ENCODE results near the gene SENP3.

SENP3 gene

DNA sequence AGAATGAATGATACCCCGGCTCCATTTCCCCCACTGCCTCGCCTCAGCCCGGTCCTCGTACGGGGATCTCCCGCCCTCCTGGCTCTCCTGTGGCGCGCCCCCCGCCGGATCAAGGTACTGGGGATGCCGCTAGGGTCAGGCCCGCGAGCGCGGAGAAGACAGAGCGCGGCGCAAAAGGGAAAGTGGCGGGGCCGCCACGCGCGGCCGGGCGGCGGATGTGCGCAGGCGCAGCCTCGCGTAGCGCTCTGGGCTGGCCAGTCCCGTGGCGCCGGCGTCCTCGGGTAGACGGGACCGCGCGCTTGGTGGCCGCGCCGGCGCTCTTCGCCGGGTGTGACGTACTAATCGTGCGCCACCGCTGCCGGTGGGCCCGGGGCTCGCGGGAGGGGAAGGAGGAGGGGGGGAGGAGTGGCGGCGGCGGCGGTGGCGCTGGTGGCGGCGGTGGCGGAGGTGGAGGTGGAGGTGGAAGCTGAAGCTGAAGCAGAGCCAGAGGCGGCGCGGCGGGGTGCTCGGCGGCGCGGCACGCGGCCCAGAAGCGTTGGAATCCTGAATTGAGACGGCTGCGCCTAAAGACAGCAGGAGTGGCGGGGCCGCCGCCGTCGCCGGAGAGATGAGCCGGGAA is at the start of gene SENP3:
TSS of gene SENP3 (plus strand) at position 331 of the 619 bp plus-strand sequence. CDS start 1,158 bp downstream, outside the sequence.
- peak; percentile 81 to 88 (median 85) for DNase-seq (ENCODE audit: low read depth in 3 of 3)

DNA sequence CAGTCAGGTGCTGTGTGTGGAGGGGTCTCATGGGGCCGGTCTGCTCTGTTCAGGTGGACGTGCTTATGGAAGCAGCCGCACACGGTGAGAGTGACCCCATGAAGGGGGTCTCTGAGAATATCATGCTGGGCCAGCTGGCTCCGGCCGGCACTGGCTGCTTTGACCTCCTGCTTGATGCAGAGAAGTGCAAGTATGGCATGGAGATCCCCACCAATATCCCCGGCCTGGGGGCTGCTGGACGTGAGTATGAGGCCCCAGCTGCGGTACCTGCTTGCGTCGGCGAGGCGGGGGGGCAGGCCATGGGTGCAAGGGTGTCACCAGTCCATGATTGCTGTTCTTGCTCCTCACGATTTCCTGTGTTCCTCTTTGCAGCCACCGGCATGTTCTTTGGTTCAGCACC is 49.6 kb upstream of the SENP3 start:
- no peak for DNase-seq (ENCODE audit: low read depth in 3 of 3)

- DNase-seq (ENCODE audit: low read depth in 3 of 3) = no peak
Measured at GRCh38 chr17:7512824-7513540, 48.7 kb upstream of the SENP3 start.

- no peak for DNase-seq (ENCODE audit: low read depth in 3 of 3)
Measured at GRCh38 chr17:7513850-7514419, 47.8 kb upstream of the SENP3 start.

- no peak for DNase-seq (ENCODE audit: low read depth in 3 of 3)
Measured at GRCh38 chr17:7515911-7516610, 45.7 kb upstream of the SENP3 start.

- peak; percentile 8 to 37 (median 22) for DNase-seq (ENCODE audit: low read depth in 3 of 3)
Measured at GRCh38 chr17:7523033-7523432, 38.7 kb upstream of the SENP3 start.

DNA sequence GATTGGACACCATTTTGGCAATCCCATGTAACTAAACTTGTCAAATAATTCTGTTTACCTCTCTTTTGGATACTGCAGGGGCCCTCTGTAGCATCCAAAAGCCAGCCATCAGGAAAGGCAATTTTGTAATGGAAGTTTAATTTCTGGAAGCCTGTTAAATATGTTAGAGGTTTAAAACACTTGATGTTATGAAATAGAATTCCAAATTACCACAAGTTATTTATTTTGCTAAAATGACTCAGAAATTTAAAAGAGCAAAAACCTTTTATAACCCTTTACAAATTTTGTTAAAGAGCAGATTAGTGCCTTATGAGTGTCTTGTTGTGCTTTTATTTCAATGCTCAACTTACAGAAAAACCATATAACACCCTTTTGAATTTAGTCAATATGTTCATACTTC is 32.9 kb upstream of the SENP3 start:
- DNase-seq (ENCODE audit: low read depth in 3 of 3) = no peak

GRCh38 chr17:7530023-7530900 is 31.5 kb upstream of the SENP3 start:
- DNase-seq (ENCODE audit: low read depth in 3 of 3) = no peak

- DNase-seq (ENCODE audit: low read depth in 3 of 3) = no peak
Measured at GRCh38 chr17:7538050-7538449, 23.7 kb upstream of the SENP3 start.

GRCh38 chr17:7538891-7539545 is 22.7 kb upstream of the SENP3 start:
- no peak for DNase-seq (ENCODE audit: low read depth in 3 of 3)

- DNase-seq (ENCODE audit: low read depth in 3 of 3) = no peak
Measured at GRCh38 chr17:7541074-7541621, 20.6 kb upstream of the SENP3 start.

- DNase-seq (ENCODE audit: low read depth in 3 of 3) = no peak
Measured at GRCh38 chr17:7544911-7545310, 16.8 kb upstream of the SENP3 start.

- peak in 1 of 3 experiments; percentile 56 for DNase-seq (ENCODE audit: low read depth in 3 of 3)
Measured at GRCh38 chr17:7548585-7549400, 12.9 kb upstream of the SENP3 start, which contains the start of gene TNFSF12. TSS of gene TNFSF12 (plus strand) at chr17:7549058. CDS start at chr17:7549154, 96 bp downstream.

DNA sequence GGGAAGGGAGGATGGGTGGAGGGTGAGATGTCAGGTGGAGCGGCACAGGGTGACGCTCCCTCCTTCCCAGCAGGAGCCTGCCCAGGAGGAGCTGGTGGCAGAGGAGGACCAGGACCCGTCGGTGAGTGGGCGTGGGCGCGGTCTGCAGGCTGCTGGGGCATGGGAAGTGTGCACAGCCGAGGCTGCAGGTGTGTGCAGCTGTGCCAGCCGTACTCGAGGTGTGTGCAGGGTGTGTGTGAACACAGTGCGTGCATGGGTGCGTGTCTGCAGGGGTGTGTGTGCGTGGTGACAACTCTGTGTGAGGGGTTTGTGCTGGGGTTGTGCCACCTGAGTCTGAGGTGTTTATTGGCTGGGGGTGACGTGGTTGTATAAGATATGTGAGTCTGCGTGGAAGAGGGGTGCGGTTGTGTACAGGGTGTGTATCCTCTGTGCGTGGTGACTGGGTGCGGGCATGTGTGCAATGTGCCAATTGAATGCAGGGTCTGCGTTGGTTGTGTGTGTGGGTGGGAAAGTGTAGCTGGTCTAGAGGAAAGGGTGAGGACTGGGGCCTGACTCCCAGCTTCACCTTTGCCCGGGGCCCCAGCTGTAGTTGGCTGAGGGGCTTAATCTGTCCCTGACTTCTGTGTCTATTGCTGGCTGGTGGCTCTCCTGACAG is 12.2 kb upstream of the SENP3 start:
- DNase-seq (ENCODE audit: low read depth in 3 of 3) = peak in 1 of 3 experiments; percentile 37

GRCh38 chr17:7550344-7550743 is 11.4 kb upstream of the SENP3 start:
- DNase-seq (ENCODE audit: low read depth in 3 of 3) = no peak

DNA sequence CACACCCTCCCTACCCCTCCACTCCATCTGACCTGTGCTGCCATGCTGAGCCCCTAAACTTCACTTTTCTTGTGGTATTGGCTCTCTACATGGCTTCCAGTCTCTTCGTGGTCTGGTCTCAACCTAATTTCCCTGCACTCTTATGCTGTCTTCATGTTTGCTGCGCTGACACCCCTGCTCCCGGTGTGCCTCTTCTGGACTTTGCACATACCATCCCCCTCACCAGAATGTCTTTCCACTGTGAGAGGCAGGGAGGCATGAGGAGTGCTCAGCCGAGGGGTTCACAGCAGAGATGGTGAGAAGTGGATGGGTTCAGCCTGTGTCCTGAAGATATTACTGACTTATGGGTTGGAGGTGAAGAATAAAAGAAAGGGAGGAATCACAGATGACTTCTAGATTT is 10.3 kb upstream of the SENP3 start:
- DNase-seq (ENCODE audit: low read depth in 3 of 3) = no peak

DNA sequence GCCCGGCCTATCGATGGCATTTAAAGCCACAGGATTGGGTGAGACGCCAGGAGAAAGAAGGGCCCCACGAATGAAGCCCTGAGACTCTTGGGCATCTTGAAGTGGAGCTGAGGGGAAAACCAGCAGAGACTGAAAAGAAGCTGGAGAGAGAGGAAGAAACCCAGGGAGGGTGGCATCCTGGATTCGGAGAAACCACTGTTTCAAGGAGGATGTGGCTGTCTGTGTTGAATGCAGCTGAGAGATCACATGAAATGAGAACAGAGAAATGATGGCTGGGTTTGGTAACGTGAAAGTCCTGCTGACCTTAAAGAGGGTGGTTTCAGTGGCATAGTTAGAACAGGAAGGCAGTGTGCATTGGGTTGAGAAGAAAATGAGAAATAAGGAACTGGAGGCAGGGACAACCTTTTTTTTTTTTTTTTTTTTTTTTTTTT is 9.1 kb upstream of the SENP3 start:
- no peak for DNase-seq (ENCODE audit: low read depth in 3 of 3)

DNA sequence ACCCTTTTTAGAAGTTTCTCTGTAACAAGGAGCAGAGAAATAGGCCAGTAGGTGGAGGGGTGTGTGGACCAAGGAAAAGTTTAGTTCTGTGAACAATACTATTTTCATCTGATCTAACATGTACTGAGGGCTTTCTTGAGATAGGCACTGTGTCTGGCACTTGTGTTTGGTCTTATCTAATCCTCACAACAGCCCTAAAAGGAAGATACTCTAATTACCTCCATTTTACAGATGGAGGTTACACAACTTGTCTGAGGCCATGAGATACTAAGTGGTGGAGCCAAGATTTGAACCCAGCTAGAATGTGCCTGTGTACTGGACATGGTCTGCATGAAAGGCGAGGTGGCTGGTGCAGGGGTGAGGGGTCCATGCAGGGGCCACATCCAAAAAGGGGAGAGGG is 8.4 kb upstream of the SENP3 start:
- DNase-seq (ENCODE audit: low read depth in 3 of 3) = no peak

GRCh38 chr17:7555320-7555948 is 6.3 kb upstream of the SENP3 start:
- DNase-seq (ENCODE audit: low read depth in 3 of 3) = no peak
